ENCODE results near the gene C19orf38.

- TF ChIP-seq EZH2 (IDR thresholded peaks at IDR 0.05; ENCODE audit: insufficient read depth, poor library complexity, severe bottlenecking) = no peak
- TF ChIP-seq EZH2phosphoT487 (IDR thresholded peaks at IDR 0.05; ENCODE audit: insufficient read depth, low read depth) = no peak
These were observed 39.6 kb downstream of the C19orf38 start for GRCh38 chr19:10887616-10888367.
